SK-N-SH (cell line): Measurements from ENCODE around the gene MIS18A. TPM values are rescaled to one million over a fixed set of nuclear protein-coding genes. Genes with fewer than 3 reads are reported as not detected.

ENCODE experiments used
- CTCF ChIA-PET: fragments of 300-600, 350-600 bp; formaldehyde crosslinking; extraction: SDS; loops from one replicate; lab custom pipeline; 2021; lab: Yijun Ruan, JAX
- POLR2A ChIA-PET: fragments of 350-600 bp; sonication (Branson Sonifier 250); formaldehyde crosslinking; extraction: SDS; loops from one replicate; lab custom pipeline; 2020; ENCODE audit warnings: antibody characterized with exemption, inconsistent platforms; lab: Yijun Ruan, JAX
- DNase-seq: peaks from one replicate; pipeline ENCODE4 v3.0.0; 2012
- H2AFZ ChIP-seq: fragments of 200-600 bp; sonication (generic); 2 replicates; pipeline ENCODE4 v1.8.1; 2016; ENCODE audit warnings: antibody characterized with exemption, mild to moderate bottlenecking, low read depth
- H3F3A ChIP-seq: fragments of 200-600 bp; sonication (generic); replicated peaks from 2 replicates; pipeline ENCODE3; 2016; ENCODE audit warnings: antibody characterized with exemption, mild to moderate bottlenecking; ENCODE audit not compliant: insufficient read depth
- H3K27ac ChIP-seq, 2 experiments: fragments of 200-500 bp in 1 of 2; fragments of 200-600 bp in 1 of 2; sonication (Bioruptor generic) in 1 of 2; sonication (generic), shearing (Covaris generic) in 1 of 2; 2 replicates each; pipeline versions ENCODE4 v1.5.1 to v1.6.1; 2014 to 2016; ENCODE audit warnings: low read depth in 2 of 2, inconsistent platforms in 1 of 2, low read length in 1 of 2, mild to moderate bottlenecking in 1 of 2, mixed read lengths in 1 of 2
- H3K27me3 ChIP-seq: fragments of 200-600 bp; sonication (generic), shearing (Covaris generic); 2 replicates; pipeline ENCODE4 v1.6.1; 2016; ENCODE audit warnings: mixed run types; ENCODE audit not compliant: insufficient read depth
- H3K36me3 ChIP-seq, 2 experiments: fragments of 200-500 bp in 1 of 2; fragments of 200-600 bp in 1 of 2; sonication (Bioruptor generic) in 1 of 2; sonication (generic) in 1 of 2; replicated peaks in 1 of 2; 2 replicates each; pipeline versions ENCODE3 to v1.5.1; 2014 to 2016; ENCODE audit warnings: low read length in 1 of 2, mild to moderate bottlenecking in 1 of 2; ENCODE audit not compliant: insufficient read depth in 2 of 2, control insufficient read depth in 1 of 2
- H3K4me1 ChIP-seq, 2 experiments: fragments of 200-500 bp in 1 of 2; fragments of 200-600 bp in 1 of 2; sonication (Bioruptor generic) in 1 of 2; sonication (generic), shearing (Covaris generic) in 1 of 2; 2 replicates each; pipeline versions ENCODE4 v1.5.1 to v1.6.1; 2014 to 2016; ENCODE audit warnings: low read depth in 1 of 2, low read length in 1 of 2, mixed run types in 1 of 2; ENCODE audit not compliant: insufficient read depth in 2 of 2, control insufficient read depth in 1 of 2
- H3K4me2 ChIP-seq: fragments of 200-600 bp; sonication (generic), shearing (Covaris generic); 2 replicates; pipeline ENCODE4 v1.6.1; 2017; ENCODE audit warnings: mixed run types
- H3K4me3 ChIP-seq, 2 experiments: fragments of 200-500 bp in 1 of 2; fragments of 200-600 bp in 1 of 2; sonication (Bioruptor generic) in 1 of 2; sonication (generic), shearing (Covaris generic) in 1 of 2; 2 replicates each; pipeline versions ENCODE4 v1.5.1 to v1.8.1; 2014 to 2016; ENCODE audit warnings: low read depth in 2 of 2, inconsistent platforms in 1 of 2, low read length in 1 of 2, mild to moderate bottlenecking in 1 of 2, mixed read lengths in 1 of 2, moderate library complexity in 1 of 2
- H3K79me2 ChIP-seq: fragments of 200-600 bp; sonication (generic); 2 replicates; pipeline ENCODE4 v1.8.1; 2017; ENCODE audit warnings: mild to moderate bottlenecking; ENCODE audit not compliant: insufficient read depth
- H3K9ac ChIP-seq: fragments of 200-600 bp; sonication (generic); 2 replicates; pipeline ENCODE4 v1.6.1; 2017; ENCODE audit warnings: mixed run types
- H3K9me2 ChIP-seq: fragments of 200-600 bp; sonication (generic); 2 replicates; pipeline ENCODE4 v1.6.1; 2017; ENCODE audit warnings: mixed run types
- H3K9me3 ChIP-seq: fragments of 200-600 bp; sonication (generic); 2 replicates; pipeline ENCODE4 v1.6.1; 2017; ENCODE audit warnings: mixed run types, mild to moderate bottlenecking, moderate library complexity
- H4K20me1 ChIP-seq: fragments of 200-600 bp; sonication (generic); 2 replicates; pipeline ENCODE4 v1.6.1; 2017; ENCODE audit warnings: mild to moderate bottlenecking, mixed run types; ENCODE audit not compliant: insufficient read depth
- CTCF ChIP-seq: fragments of 200-600 bp; sonication (generic); IDR thresholded peaks from 2 replicates; pipeline ENCODE4 v1.6.1; 2017; ENCODE audit warnings: antibody characterized with exemption, mild to moderate bottlenecking, moderate library complexity
- RCOR1 ChIP-seq: fragments of 150-350 bp; IDR thresholded peaks from 2 replicates; pipeline ENCODE4 v1.6.1; 2017; ENCODE audit warnings: antibody characterized with exemption, low read length
- REST ChIP-seq: IDR thresholded peaks from 2 replicates; pipeline ENCODE4 v1.6.1; 2012; ENCODE audit warnings: mild to moderate bottlenecking, low read depth, low read length, moderate library complexity
- WGBS: methylation state at CpG from one replicate; pipeline ENCODE4 v1.1.6; 2017; ENCODE audit warnings: low lambda C conversion rate; 5-methylcytosine and 5-hydroxymethylcytosine counted together
- polyA plus RNA-seq, 3 experiments: library from polyadenylated mRNA; depleted of rRNA; stranded (reverse); fragments of >200 nt; gene quantifications; 2 replicates each; pipeline ENCODE4 v1.2.3, GENCODE V29; 2012
- TF ChIP-seq, protein P1 (sequence below): IDR thresholded peaks from 2 replicates; pipeline ENCODE4 v1.4.0; 2012; ENCODE audit warnings: low read depth
- TF ChIP-seq, protein P2 (sequence below): IDR thresholded peaks from 2 replicates; pipeline ENCODE4 v1.4.0; 2012; ENCODE audit warnings: low read depth, borderline replicate concordance

The MIS18A gene
- polyA plus RNA-seq, 1 of the 3 experiments (the other 2 are of a cell fraction), result 14.2 TPM

GRCh38 chr21:32307706-32308105 lies 28.9 kb upstream of the MIS18A start:
- H3K36me3 ChIP-seq, result peaks cover 17 to 34% of the 10 kb centered on the region in 2 experiments
- H3K4me3 ChIP-seq, result no peak overlapping the region
- 0 out of 2 replicates have a peak, but pooled peaks cover 3% of the 10 kb centered on the region for H4K20me1 ChIP-seq
- WGBS, result 100% methylated on average over 4 of the region's 4 CpGs
- H3F3A ChIP-seq, result no peaks in the 10 kb centered on the region
- H3K9me3 ChIP-seq, result no peaks in the 10 kb centered on the region
- no peaks in the 10 kb centered on the region for H3K27me3 ChIP-seq
- ChIA-PET CTCF (no interaction called here), POLR2A (no interaction called here)
- no peaks in the 10 kb centered on the region for H3K9me2 ChIP-seq
- H3K4me1 ChIP-seq, result no peaks in the 10 kb centered on the region
- H3K79me2 ChIP-seq, result peaks cover 3% of the 10 kb centered on the region; the same call in 1 of the 2 replicates
- H2AFZ ChIP-seq, result no peak overlapping the region
- no peak overlapping the region for H3K27ac ChIP-seq
- no peak overlapping the region for H3K4me2 ChIP-seq
- no peak for DNase-seq
- TF ChIP-seq, protein P1, sequence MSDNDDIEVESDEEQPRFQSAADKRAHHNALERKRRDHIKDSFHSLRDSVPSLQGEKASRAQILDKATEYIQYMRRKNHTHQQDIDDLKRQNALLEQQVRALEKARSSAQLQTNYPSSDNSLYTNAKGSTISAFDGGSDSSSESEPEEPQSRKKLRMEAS, result no peak
- TF ChIP-seq, protein P2, sequence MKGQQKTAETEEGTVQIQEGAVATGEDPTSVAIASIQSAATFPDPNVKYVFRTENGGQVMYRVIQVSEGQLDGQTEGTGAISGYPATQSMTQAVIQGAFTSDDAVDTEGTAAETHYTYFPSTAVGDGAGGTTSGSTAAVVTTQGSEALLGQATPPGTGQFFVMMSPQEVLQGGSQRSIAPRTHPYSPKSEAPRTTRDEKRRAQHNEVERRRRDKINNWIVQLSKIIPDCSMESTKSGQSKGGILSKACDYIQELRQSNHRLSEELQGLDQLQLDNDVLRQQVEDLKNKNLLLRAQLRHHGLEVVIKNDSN, result no peak
- no peak for TF ChIP-seq REST
- TF ChIP-seq, all 33 proteins: peak for 0
- no peak overlapping the region for H3K9ac ChIP-seq

DNA sequence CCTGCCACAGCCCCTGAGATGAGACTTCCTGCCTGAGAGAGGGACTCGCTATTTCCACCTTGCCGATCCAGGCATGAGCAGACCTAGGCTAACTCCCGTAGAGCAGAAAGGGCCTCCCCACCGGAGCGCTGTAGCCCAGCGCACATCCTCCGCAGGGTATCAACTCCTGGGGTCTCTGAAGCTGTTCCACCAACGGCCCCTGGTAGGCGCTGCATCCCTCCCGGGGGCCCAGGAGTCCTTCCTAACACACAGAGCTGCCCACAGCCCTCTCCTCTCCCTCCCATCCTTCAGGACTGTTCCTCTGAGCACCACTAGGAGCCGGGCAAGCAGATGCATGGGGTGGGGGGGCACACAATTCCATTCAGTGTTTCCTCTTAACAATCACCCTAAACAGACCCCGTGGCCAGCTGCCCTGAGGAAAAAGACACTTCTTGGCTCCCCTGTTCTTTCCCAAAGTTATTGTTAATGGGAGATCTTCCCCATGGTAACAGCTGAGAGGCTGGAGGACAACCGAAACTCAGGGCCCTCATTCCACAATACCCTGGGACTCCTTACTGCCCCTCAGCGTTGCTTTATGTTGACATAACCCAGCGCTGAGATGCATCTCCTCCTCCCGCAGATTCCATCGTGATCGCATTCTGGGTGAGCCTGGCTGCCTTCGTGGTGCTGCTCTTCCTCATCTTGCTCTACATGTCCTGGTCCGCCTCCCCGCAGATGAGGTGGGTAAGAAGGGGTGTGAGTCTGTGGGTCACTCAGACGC lies 27.4 kb upstream of the MIS18A start:
- ChIA-PET POLR2A (no interaction called here), CTCF (interaction anchor here (0.6 kb wide), 1 partner anchor 16 kb away, joined by 3 read pairs; no protein-coding TSS in a partner anchor)
- H2AFZ ChIP-seq, result no peak overlapping the region

More for the DNA sequence above, 27.4 kb upstream of the MIS18A start:
- no peaks in the 10 kb centered on the region for H3K79me2 ChIP-seq
- no peaks in the 10 kb centered on the region for H4K20me1 ChIP-seq
- H3K27ac ChIP-seq, result no peak overlapping the region
- H3K4me2 ChIP-seq, result no peak overlapping the region
- peaks cover 15 to 35% of the 10 kb centered on the region in 2 experiments for H3K36me3 ChIP-seq
- no peak overlapping the region for H3K4me3 ChIP-seq
- peak; percentile 49 for DNase-seq
- no peaks in the 10 kb centered on the region for H3K9me3 ChIP-seq
- no peaks in the 10 kb centered on the region for H3K27me3 ChIP-seq
- 91% methylated on average over 17 of the region's 22 CpGs for WGBS
- H3K9ac ChIP-seq, result no peak overlapping the region
- H3K4me1 ChIP-seq, result no peaks in the 10 kb centered on the region
- TF ChIP-seq CTCF, result peak; percentile 32
- no peak for TF ChIP-seq RCOR1
- H3F3A ChIP-seq, result no peaks in the 10 kb centered on the region
- H3K9me2 ChIP-seq, result no peaks in the 10 kb centered on the region
